Mucosa of stomach (tissue), 1 donor: ENCODE measurements around the gene AURKB.
A peak's percentile ranks its signal among the peaks of the same experiment; 100 is the strongest.
"Not testable (repeated sequence)": the region's sequence is repeated elsewhere in the genome, so short reads cannot be mapped to it uniquely, and the experiment has no call there.

ENCODE experiments used
- H3K27me3 ChIP-seq: one replicate; pipeline ENCODE4 v1.7.0; 2013; ENCODE audit warnings: mild to moderate bottlenecking, low read length; ENCODE audit not compliant: control insufficient read depth, insufficient read depth
- H3K36me3 ChIP-seq: one replicate; pipeline ENCODE4 v1.7.0; 2013; ENCODE audit warnings: low read length; ENCODE audit not compliant: control insufficient read depth, insufficient read depth
- H3K4me1 ChIP-seq: one replicate; pipeline ENCODE4 v1.7.0; 2013; ENCODE audit warnings: mild to moderate bottlenecking, low read length; ENCODE audit not compliant: control insufficient read depth, insufficient read depth
- H3K4me3 ChIP-seq: one replicate; pipeline ENCODE4 v1.7.0; 2013; ENCODE audit warnings: low read length
- H3K9ac ChIP-seq: one replicate; pipeline ENCODE4 v1.7.0; 2013; ENCODE audit warnings: mild to moderate bottlenecking, low read length, moderate library complexity
- H3K9me3 ChIP-seq: one replicate; pipeline ENCODE4 v1.7.0; 2013; ENCODE audit warnings: mild to moderate bottlenecking, low read length, moderate library complexity; ENCODE audit not compliant: control insufficient read depth
- donor health status: Pancreatic carcinoma.

AURKB gene

DNA sequence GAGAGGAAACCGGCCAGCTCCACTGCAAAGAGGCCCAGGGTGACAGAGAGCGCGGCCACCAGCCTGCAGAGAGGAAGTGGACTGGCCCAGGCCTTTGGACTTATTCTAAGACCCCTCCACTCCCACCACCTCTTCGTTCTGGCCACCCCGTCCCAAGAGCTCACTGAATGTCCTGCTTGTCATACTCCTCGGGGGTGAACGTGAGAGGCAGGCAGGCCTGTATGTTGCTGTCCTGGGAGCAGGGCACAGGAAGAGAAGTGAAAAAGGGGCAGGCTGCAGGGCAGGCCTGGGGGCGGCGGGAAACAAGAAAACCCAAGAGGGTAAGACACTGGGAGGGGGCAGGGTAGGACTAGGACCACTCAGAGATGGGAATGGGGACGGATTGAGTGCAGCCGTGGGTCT is 34.6 kb downstream of the AURKB start:
- H3K9me3 ChIP-seq: no peaks in the 10 kb centered on the region
- H3K27me3 ChIP-seq: no peaks in the 10 kb centered on the region
- peak overlapping the region; percentile 77 for H3K4me3 ChIP-seq
- no peaks in the 10 kb centered on the region for H3K36me3 ChIP-seq
- peaks cover 28% of the 10 kb centered on the region for H3K4me1 ChIP-seq
- H3K9ac ChIP-seq: peak overlapping the region; percentile 71

GRCh38 chr17:8173871-8174322 is 36.5 kb downstream of the AURKB start:
- peak overlapping the region; percentile 37 for H3K4me3 ChIP-seq

DNA sequence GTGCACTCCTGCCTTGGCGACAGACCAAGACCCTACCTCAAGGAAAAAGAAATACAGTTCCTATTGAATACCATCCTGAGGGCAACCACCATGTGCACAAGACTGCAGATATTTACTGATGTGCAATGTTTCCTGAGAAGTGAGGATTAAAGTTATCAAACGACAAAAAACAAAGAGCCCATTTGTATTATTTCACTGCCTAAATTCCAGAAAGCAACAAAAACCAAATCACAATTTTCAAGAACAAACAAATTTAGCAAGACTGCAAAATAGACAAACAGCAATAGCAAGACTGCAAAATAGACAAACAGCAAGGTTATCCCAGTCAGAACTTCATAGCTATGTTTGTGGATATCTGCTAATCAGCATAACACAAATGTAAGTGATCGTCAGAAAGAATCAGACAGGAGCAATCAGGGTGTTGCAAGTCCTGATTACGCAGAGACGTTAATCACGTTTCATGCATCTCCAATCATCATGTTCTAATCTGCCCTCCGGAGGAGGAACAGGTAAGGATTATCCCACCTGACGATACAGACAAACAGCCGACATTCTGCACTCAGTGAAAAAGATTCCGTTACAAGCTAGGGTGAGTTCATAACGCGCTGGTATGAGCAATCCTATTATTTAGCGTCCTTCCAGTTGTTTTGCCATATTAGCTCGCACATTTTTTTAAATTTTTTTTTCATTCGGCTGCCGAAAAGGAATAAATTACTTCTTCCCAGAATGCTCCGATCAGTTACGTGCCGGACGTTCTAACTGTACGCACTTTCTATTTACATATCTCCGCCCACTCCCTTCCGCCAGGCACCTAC is 37.1 kb downstream of the AURKB start:
- Histone ChIP-seq H3K27me3 (no peaks in the 10 kb centered on the region), H3K4me1 (peaks cover 28% of the 10 kb centered on the region), H3K9ac (peak overlapping the region; percentile 69), H3K36me3 (no peaks in the 10 kb centered on the region), H3K4me3 (peak overlapping the region; percentile 37), H3K9me3 (no peaks in the 10 kb centered on the region)

More at GRCh38 chr17:8173871-8174322, 36.5 kb downstream of the AURKB start:
- Histone ChIP-seq H3K9me3 (no peaks in the 10 kb centered on the region), H3K4me1 (peaks cover 28% of the 10 kb centered on the region), H3K36me3 (no peaks in the 10 kb centered on the region), H3K27me3 (no peaks in the 10 kb centered on the region), H3K9ac (peak overlapping the region; percentile 69)

DNA sequence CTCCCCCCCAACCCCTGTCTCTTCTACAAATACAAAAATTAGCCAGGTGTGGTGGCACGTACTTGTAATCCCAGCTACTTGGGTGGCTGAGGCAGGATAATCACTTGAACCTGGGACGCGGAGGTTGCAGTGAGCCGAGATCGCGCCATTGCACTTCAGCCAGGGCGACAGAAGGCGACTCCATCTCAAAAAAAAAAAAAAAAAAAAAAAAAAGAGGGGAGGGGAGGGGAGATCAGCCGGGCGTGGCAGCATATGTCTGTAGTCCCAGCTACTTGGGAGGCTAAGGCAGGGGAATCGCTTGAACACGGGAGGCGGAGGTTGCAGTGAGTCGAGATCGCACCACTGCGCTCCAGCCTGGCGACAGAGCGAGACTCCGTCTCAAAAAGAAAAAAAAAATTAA is 40.2 kb downstream of the AURKB start:
- not testable (repeated sequence) for H3K9me3 ChIP-seq, H3K36me3 ChIP-seq, H3K4me3 ChIP-seq, H3K9ac ChIP-seq, H3K27me3 ChIP-seq
- H3K4me1 ChIP-seq: peaks cover 12% of the 10 kb centered on the region

- Histone ChIP-seq H3K9ac (no peak overlapping the region), H3K4me3 (no peak overlapping the region), H3K9me3 (no peaks in the 10 kb centered on the region), H3K36me3 (no peaks in the 10 kb centered on the region), H3K27me3 (no peaks in the 10 kb centered on the region), H3K4me1 (peaks cover 18% of the 10 kb centered on the region)
Measured at GRCh38 chr17:8167526-8167925, 42.8 kb downstream of the AURKB start.

DNA sequence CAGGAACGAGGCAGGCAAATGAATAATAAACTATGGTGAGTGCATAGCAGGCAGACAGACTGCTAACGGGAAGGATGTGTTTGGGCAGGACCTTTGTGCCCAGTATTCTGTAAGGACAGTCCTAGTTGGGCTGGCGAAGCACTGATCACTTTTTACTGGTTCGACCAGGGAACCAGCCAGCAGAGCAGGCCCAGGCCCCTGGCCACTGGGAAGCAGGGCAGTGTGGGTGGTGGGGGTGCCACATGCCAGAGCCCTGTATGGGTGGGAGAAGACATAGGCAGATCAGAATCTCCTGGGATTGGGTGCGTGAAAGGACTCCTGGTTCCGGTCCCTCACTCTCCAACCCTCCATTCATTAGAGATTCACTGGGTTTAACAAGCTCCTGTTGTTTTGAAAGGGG is 43.6 kb downstream of the AURKB start:
- H3K27me3 ChIP-seq: no peaks in the 10 kb centered on the region
- H3K9me3 ChIP-seq: no peaks in the 10 kb centered on the region
- no peak overlapping the region for H3K4me3 ChIP-seq
- H3K9ac ChIP-seq: no peak overlapping the region
- H3K4me1 ChIP-seq: peaks cover 19% of the 10 kb centered on the region
- H3K36me3 ChIP-seq: no peaks in the 10 kb centered on the region

DNA sequence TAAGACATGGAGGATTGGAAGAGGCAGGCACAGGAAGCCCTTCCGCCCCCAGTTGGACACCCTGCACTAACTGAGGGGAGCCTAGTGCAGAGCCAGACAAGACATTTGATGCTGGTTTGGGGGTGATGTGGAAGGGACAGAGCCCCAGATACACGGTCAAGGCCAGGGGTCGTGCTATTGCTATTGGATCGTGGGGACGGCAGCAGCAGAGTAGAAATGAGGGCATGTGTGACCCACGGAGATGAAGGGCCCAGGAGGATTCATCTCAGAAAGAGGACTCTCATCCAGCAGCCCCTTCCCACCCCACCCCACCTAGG is 45.6 kb downstream of the AURKB start:
- H3K36me3 ChIP-seq: peaks cover 8% of the 10 kb centered on the region
- no peak overlapping the region for H3K4me3 ChIP-seq
- H3K27me3 ChIP-seq: no peaks in the 10 kb centered on the region
- H3K9me3 ChIP-seq: no peaks in the 10 kb centered on the region
- peak overlapping the region; percentile 47 for H3K9ac ChIP-seq
- peaks cover 32% of the 10 kb centered on the region for H3K4me1 ChIP-seq

DNA sequence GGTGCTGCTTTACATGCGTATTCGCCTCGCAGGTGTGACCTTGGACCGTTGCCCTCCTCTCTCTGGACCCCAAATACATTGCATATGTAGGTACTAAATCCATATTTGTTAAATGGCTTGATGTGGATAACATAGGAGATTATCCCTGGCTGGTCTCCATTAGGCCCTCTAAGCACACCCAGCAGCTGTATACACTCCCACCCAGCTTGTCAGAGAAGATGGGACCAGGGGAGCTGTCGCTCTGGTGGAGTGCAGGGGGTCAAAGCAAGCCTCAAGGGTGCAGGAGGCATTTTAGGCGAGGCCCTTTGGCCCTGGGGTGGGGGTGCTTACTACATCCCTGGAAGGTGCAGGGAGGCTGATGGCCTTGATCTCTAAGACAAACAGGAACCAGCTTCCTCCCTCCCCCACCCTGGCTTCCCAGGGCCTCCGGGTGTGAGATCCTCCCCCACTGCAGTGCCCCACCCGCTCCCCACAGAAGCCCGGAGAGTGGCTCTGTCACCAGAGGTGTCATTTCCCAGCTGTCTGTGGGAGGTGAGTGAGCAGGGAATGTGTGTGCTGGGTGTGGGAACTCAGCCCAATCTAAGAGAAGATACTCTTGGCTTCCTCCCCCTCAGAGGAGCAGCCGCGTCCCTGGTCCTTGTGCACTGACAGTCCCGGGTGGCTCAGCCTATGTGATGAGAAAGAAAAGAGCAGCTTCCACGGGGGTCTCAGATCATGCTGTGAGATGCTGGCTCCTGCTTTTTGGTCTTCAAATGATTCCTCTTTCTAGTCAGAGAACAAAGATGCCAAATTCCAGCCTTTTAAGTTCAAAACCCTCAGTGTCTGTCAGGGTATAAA is 46.2 kb downstream of the AURKB start:
- Histone ChIP-seq H3K27me3 (no peaks in the 10 kb centered on the region), H3K4me3 (no peak overlapping the region), H3K9me3 (no peaks in the 10 kb centered on the region), H3K36me3 (peaks cover 8% of the 10 kb centered on the region), H3K9ac (peak overlapping the region; percentile 47), H3K4me1 (peaks cover 32% of the 10 kb centered on the region)

DNA sequence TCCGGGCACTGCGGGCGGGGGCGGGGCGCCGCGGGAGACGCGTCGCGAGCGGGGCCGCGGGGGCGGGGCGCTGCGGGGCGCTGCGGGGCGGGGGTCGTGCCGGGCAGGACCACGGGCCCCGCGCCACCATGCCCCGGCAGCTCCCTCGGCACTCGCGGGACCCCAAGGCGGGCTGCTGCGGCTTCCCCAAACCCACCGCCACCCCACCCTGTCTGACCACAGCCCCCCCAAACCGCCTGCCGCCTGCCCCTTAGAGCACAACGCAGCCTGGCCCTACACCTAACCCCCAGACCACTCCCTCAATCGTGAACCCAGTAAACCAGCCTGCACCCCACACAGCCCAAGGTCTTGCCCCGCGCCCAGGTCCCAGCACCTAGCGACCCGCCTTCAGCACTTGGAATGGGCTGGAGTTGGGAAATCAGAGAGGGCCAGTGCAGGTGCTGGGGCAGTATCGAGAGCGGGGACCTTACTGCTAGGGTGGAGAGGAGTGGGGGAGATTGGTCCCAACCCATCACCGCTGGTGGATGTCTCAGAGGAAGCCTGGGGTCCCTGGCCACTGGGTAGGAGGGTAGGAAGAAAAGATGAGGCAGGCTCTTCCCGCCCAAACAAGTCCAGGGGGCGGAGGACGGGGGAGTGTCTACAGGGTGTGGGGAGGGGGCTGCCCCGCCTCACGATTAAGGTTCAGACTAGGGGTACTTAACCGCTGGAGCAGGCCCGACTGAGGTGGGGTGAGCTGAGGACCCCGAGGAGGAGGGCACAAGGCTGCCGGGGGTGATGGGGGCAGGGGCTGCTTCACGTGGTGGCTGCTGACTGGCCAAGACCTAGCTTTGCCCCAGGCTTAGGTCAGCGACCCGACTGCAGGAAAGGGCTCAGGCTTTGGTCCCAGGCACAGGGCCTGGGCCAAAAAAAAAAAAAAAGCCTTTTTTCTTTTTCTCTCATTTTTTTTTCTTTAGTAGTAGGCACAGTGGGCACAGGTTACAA is 47.1 kb downstream of the AURKB start:
- peak overlapping the region; percentile 17 for H3K4me3 ChIP-seq
- H3K27me3 ChIP-seq: no peaks in the 10 kb centered on the region
- H3K9me3 ChIP-seq: no peaks in the 10 kb centered on the region
- H3K36me3 ChIP-seq: peaks cover 8% of the 10 kb centered on the region
- H3K9ac ChIP-seq: peak overlapping the region; percentile 98
- H3K4me1 ChIP-seq: peaks cover 37% of the 10 kb centered on the region

GRCh38 chr17:8162233-8162996 is 48.0 kb downstream of the AURKB start, which contains the start of gene VAMP2:
Gene VAMP2, minus strand, starts transcription at chr17:8162948. Its CDS starts 69 bp downstream, at chr17:8162879.
- peaks cover 8% of the 10 kb centered on the region for H3K36me3 ChIP-seq
- peak within 1 kb of the TSS; percentile 85 for H3K4me3 ChIP-seq
- no peaks in the 10 kb centered on the region for H3K9me3 ChIP-seq
- H3K9ac ChIP-seq: peak within 1 kb of the TSS; percentile 98
- no peaks in the 10 kb centered on the region for H3K27me3 ChIP-seq
- peaks cover 39% of the 10 kb centered on the region for H3K4me1 ChIP-seq
